ENCODE measurements around the gene NLGN1.

Gene NLGN1

GRCh38 chr3:173599673-173600072 lies 202.1 kb downstream of the NLGN1 start:
- H2BK120ac ChIP-seq (ENCODE audit: insufficient read depth, low read length, poor library complexity) = no peak overlapping the region
- no peaks in the 10 kb centered on the region for H3K27me3 ChIP-seq (ENCODE audit: insufficient read depth, low read length)
- no peak overlapping the region for H3K14ac ChIP-seq (ENCODE audit: low read length)
- no peaks in the 10 kb centered on the region for H3K79me2 ChIP-seq (ENCODE audit: control insufficient read depth, insufficient read depth, low read length, poor library complexity)
- H2AFZ ChIP-seq (ENCODE audit: insufficient read depth, low read length, poor library complexity) = no peak overlapping the region
- H3K4me3 ChIP-seq (ENCODE audit: low read depth, low read length) = no peak overlapping the region
- no peak overlapping the region for H2AK5ac ChIP-seq (ENCODE audit: low read length)
- H3K23ac ChIP-seq (ENCODE audit: low read length) = no peak overlapping the region
- no peak overlapping the region for H3K18ac ChIP-seq (ENCODE audit: low read length)
- no peak overlapping the region for H2BK12ac ChIP-seq (ENCODE audit: low read length)
- no peaks in the 10 kb centered on the region for H3K36me3 ChIP-seq (ENCODE audit: control insufficient read depth in 1 of 2, insufficient read depth in 2 of 2, low read length in 2 of 2)
- no peaks in the 10 kb centered on the region for H3K4me1 ChIP-seq (ENCODE audit: control insufficient read depth in 1 of 2, insufficient read depth in 2 of 2, low read length in 2 of 2)
- WGBS (ENCODE audit: extremely low coverage, insufficient coverage, insufficient read length) = no CpG with 5 or more reads among the region's 2 CpGs
- H4K12ac ChIP-seq (ENCODE audit: low read depth, low read length) = no peak overlapping the region
- no peak overlapping the region for H4K91ac ChIP-seq (ENCODE audit: low read depth, low read length)
- H2BK5ac ChIP-seq (ENCODE audit: low read depth, low read length, poor library complexity) = no peak overlapping the region
- no peaks in the 10 kb centered on the region for H3K79me1 ChIP-seq (ENCODE audit: low read length)
- no peak overlapping the region for H3K27ac ChIP-seq (ENCODE audit: low read depth, low read length)
- H3K4me2 ChIP-seq (ENCODE audit: low read length) = no peak overlapping the region
- peak in 1 of 2 donors; percentile 59 for DNase-seq
- H3K9ac ChIP-seq (ENCODE audit: low read length) = no peak overlapping the region
- H3K4ac ChIP-seq (ENCODE audit: low read depth, low read length) = no peak overlapping the region
- no peak overlapping the region for H4K8ac ChIP-seq (ENCODE audit: low read depth, low read length)
- no peaks in the 10 kb centered on the region for H3K9me3 ChIP-seq (ENCODE audit: insufficient read depth, low read depth, low read length)

- no peaks in the 10 kb centered on the region for H3K79me1 ChIP-seq (ENCODE audit: low read length)
- no peak overlapping the region for H3K27ac ChIP-seq (ENCODE audit: low read depth, low read length)
- H3K4me3 ChIP-seq (ENCODE audit: low read depth, low read length) = no peak overlapping the region
- no peaks in the 10 kb centered on the region for H3K9me3 ChIP-seq (ENCODE audit: insufficient read depth, low read depth, low read length)
- no peak overlapping the region for H3K9ac ChIP-seq (ENCODE audit: low read length)
- no peak for DNase-seq
- H2BK5ac ChIP-seq (ENCODE audit: low read depth, low read length, poor library complexity) = no peak overlapping the region
- H4K8ac ChIP-seq (ENCODE audit: low read depth, low read length) = no peak overlapping the region
- no peak overlapping the region for H3K4ac ChIP-seq (ENCODE audit: low read depth, low read length)
- H2BK120ac ChIP-seq (ENCODE audit: insufficient read depth, low read length, poor library complexity) = no peak overlapping the region
- H3K27me3 ChIP-seq (ENCODE audit: insufficient read depth, low read length) = no peaks in the 10 kb centered on the region
- H2AFZ ChIP-seq (ENCODE audit: insufficient read depth, low read length, poor library complexity) = no peak overlapping the region
- no peak overlapping the region for H3K14ac ChIP-seq (ENCODE audit: low read length)
- H3K79me2 ChIP-seq (ENCODE audit: control insufficient read depth, insufficient read depth, low read length, poor library complexity) = no peaks in the 10 kb centered on the region
- H3K4me1 ChIP-seq (ENCODE audit: control insufficient read depth in 1 of 2, insufficient read depth in 2 of 2, low read length in 2 of 2) = no peaks in the 10 kb centered on the region
- no peak overlapping the region for H2AK5ac ChIP-seq (ENCODE audit: low read length)
- no peak overlapping the region for H3K23ac ChIP-seq (ENCODE audit: low read length)
- H2BK12ac ChIP-seq (ENCODE audit: low read length) = no peak overlapping the region
- no peak overlapping the region for H3K4me2 ChIP-seq (ENCODE audit: low read length)
- H3K36me3 ChIP-seq (ENCODE audit: control insufficient read depth in 1 of 2, insufficient read depth in 2 of 2, low read length in 2 of 2) = no peaks in the 10 kb centered on the region
- no peak overlapping the region for H4K91ac ChIP-seq (ENCODE audit: low read depth, low read length)
- no peak overlapping the region for H3K18ac ChIP-seq (ENCODE audit: low read length)
- H4K12ac ChIP-seq (ENCODE audit: low read depth, low read length) = no peak overlapping the region
Measured at GRCh38 chr3:173614522-173614921, 217.0 kb downstream of the NLGN1 start.

GRCh38 chr3:173615661-173616060 lies 218.1 kb downstream of the NLGN1 start:
- H2AFZ ChIP-seq (ENCODE audit: insufficient read depth, low read length, poor library complexity) = no peak overlapping the region
- no peaks in the 10 kb centered on the region for H3K9me3 ChIP-seq (ENCODE audit: insufficient read depth, low read depth, low read length)
- H2BK120ac ChIP-seq (ENCODE audit: insufficient read depth, low read length, poor library complexity) = no peak overlapping the region
- H2AK5ac ChIP-seq (ENCODE audit: low read length) = no peak overlapping the region
- H3K23ac ChIP-seq (ENCODE audit: low read length) = no peak overlapping the region
- H2BK5ac ChIP-seq (ENCODE audit: low read depth, low read length, poor library complexity) = no peak overlapping the region
- no peak overlapping the region for H2BK12ac ChIP-seq (ENCODE audit: low read length)
- H3K4me3 ChIP-seq (ENCODE audit: low read depth, low read length) = no peak overlapping the region
- no peak overlapping the region for H3K27ac ChIP-seq (ENCODE audit: low read depth, low read length)
- H3K79me1 ChIP-seq (ENCODE audit: low read length) = no peaks in the 10 kb centered on the region
- no peak overlapping the region for H3K9ac ChIP-seq (ENCODE audit: low read length)
- no peak overlapping the region for H3K18ac ChIP-seq (ENCODE audit: low read length)
- no peak overlapping the region for H4K91ac ChIP-seq (ENCODE audit: low read depth, low read length)
- H3K4me1 ChIP-seq (ENCODE audit: control insufficient read depth in 1 of 2, insufficient read depth in 2 of 2, low read length in 2 of 2) = no peaks in the 10 kb centered on the region
- H3K27me3 ChIP-seq (ENCODE audit: insufficient read depth, low read length) = no peaks in the 10 kb centered on the region
- no peak for DNase-seq
- H4K12ac ChIP-seq (ENCODE audit: low read depth, low read length) = no peak overlapping the region
- no peak overlapping the region for H3K4me2 ChIP-seq (ENCODE audit: low read length)
- H3K4ac ChIP-seq (ENCODE audit: low read depth, low read length) = no peak overlapping the region
- H3K14ac ChIP-seq (ENCODE audit: low read length) = no peak overlapping the region
- no peaks in the 10 kb centered on the region for H3K79me2 ChIP-seq (ENCODE audit: control insufficient read depth, insufficient read depth, low read length, poor library complexity)
- H4K8ac ChIP-seq (ENCODE audit: low read depth, low read length) = no peak overlapping the region
- no peaks in the 10 kb centered on the region for H3K36me3 ChIP-seq (ENCODE audit: control insufficient read depth in 1 of 2, insufficient read depth in 2 of 2, low read length in 2 of 2)

GRCh38 chr3:173617490-173617889 lies 219.9 kb downstream of the NLGN1 start:
- Histone ChIP-seq H3K4me2 (ENCODE audit: low read length) (no peak overlapping the region), H2AFZ (ENCODE audit: insufficient read depth, low read length, poor library complexity) (no peak overlapping the region), H2AK5ac (ENCODE audit: low read length) (no peak overlapping the region), H3K4ac (ENCODE audit: low read depth, low read length) (no peak overlapping the region), H2BK12ac (ENCODE audit: low read length) (no peak overlapping the region), H3K18ac (ENCODE audit: low read length) (no peak overlapping the region), H4K8ac (ENCODE audit: low read depth, low read length) (no peak overlapping the region), H3K27ac (ENCODE audit: low read depth, low read length) (no peak overlapping the region), H4K91ac (ENCODE audit: low read depth, low read length) (no peak overlapping the region), H4K12ac (ENCODE audit: low read depth, low read length) (no peak overlapping the region), H3K9ac (ENCODE audit: low read length) (no peak overlapping the region), H3K9me3 (ENCODE audit: insufficient read depth, low read depth, low read length) (no peaks in the 10 kb centered on the region), H3K14ac (ENCODE audit: low read length) (no peak overlapping the region), H3K27me3 (ENCODE audit: insufficient read depth, low read length) (no peaks in the 10 kb centered on the region), H2BK120ac (ENCODE audit: insufficient read depth, low read length, poor library complexity) (no peak overlapping the region), H3K4me1 (ENCODE audit: control insufficient read depth in 1 of 2, insufficient read depth in 2 of 2, low read length in 2 of 2) (no peaks in the 10 kb centered on the region), H3K36me3 (ENCODE audit: control insufficient read depth in 1 of 2, insufficient read depth in 2 of 2, low read length in 2 of 2) (no peaks in the 10 kb centered on the region), H3K4me3 (ENCODE audit: low read depth, low read length) (no peak overlapping the region), H3K79me2 (ENCODE audit: control insufficient read depth, insufficient read depth, low read length, poor library complexity) (no peaks in the 10 kb centered on the region), H2BK5ac (ENCODE audit: low read depth, low read length, poor library complexity) (no peak overlapping the region), H3K23ac (ENCODE audit: low read length) (no peak overlapping the region), H3K79me1 (ENCODE audit: low read length) (no peaks in the 10 kb centered on the region)
- no CpG with 5 or more reads among the region's 5 CpGs for WGBS (ENCODE audit: extremely low coverage, insufficient coverage, insufficient read length)
- DNase-seq = no peak

- no peak overlapping the region for H4K12ac ChIP-seq (ENCODE audit: low read depth, low read length)
- H4K91ac ChIP-seq (ENCODE audit: low read depth, low read length) = no peak overlapping the region
- no peak overlapping the region for H3K23ac ChIP-seq (ENCODE audit: low read length)
- no peak overlapping the region for H4K8ac ChIP-seq (ENCODE audit: low read depth, low read length)
- no peak overlapping the region for H2BK120ac ChIP-seq (ENCODE audit: insufficient read depth, low read length, poor library complexity)
- no peaks in the 10 kb centered on the region for H3K4me1 ChIP-seq (ENCODE audit: control insufficient read depth in 1 of 2, insufficient read depth in 2 of 2, low read length in 2 of 2)
- no peak overlapping the region for H3K4me3 ChIP-seq (ENCODE audit: low read depth, low read length)
- H2AFZ ChIP-seq (ENCODE audit: insufficient read depth, low read length, poor library complexity) = no peak overlapping the region
- DNase-seq = no peak
- no peak overlapping the region for H3K27ac ChIP-seq (ENCODE audit: low read depth, low read length)
- no peaks in the 10 kb centered on the region for H3K79me1 ChIP-seq (ENCODE audit: low read length)
- no peak overlapping the region for H2BK12ac ChIP-seq (ENCODE audit: low read length)
- H3K9me3 ChIP-seq (ENCODE audit: insufficient read depth, low read depth, low read length) = no peaks in the 10 kb centered on the region
- H3K27me3 ChIP-seq (ENCODE audit: insufficient read depth, low read length) = no peaks in the 10 kb centered on the region
- H3K79me2 ChIP-seq (ENCODE audit: control insufficient read depth, insufficient read depth, low read length, poor library complexity) = no peaks in the 10 kb centered on the region
- no peak overlapping the region for H2AK5ac ChIP-seq (ENCODE audit: low read length)
- H3K4me2 ChIP-seq (ENCODE audit: low read length) = no peak overlapping the region
- no peak overlapping the region for H3K4ac ChIP-seq (ENCODE audit: low read depth, low read length)
- no peak overlapping the region for H3K9ac ChIP-seq (ENCODE audit: low read length)
- WGBS (ENCODE audit: extremely low coverage, insufficient coverage, insufficient read length) = no CpG with 5 or more reads among the region's 4 CpGs
- no peak overlapping the region for H3K14ac ChIP-seq (ENCODE audit: low read length)
- H3K36me3 ChIP-seq (ENCODE audit: control insufficient read depth in 1 of 2, insufficient read depth in 2 of 2, low read length in 2 of 2) = no peaks in the 10 kb centered on the region
- no peak overlapping the region for H2BK5ac ChIP-seq (ENCODE audit: low read depth, low read length, poor library complexity)
- H3K18ac ChIP-seq (ENCODE audit: low read length) = no peak overlapping the region
Measured at GRCh38 chr3:173618148-173618547, 220.6 kb downstream of the NLGN1 start.
